ENCODE data around the gene DNAJC1.

- TF ChIP-seq CTCF (IDR thresholded peaks at IDR 0.05; ENCODE audit: insufficient read depth, low read length, poor library complexity, severe bottlenecking) (no peak), EZH2phosphoT487 (conservative IDR thresholded peaks at IDR 0.05; ENCODE audit: low read length) (no peak)
These were observed 282.4 kb downstream of the DNAJC1 start for GRCh38 chr10:21721000-21721665.
